Measurements from ENCODE around the gene OR5H14. TPM values are rescaled to one million over a fixed set of nuclear protein-coding genes. Genes with fewer than 3 reads are reported as not detected.

OR5H14 gene
- total and polyA plus RNA-seq, 2 of the 8 experiments (the other 6 are each of a cell fraction or from before 2014, with no cell fraction given) = not detected

DNA sequence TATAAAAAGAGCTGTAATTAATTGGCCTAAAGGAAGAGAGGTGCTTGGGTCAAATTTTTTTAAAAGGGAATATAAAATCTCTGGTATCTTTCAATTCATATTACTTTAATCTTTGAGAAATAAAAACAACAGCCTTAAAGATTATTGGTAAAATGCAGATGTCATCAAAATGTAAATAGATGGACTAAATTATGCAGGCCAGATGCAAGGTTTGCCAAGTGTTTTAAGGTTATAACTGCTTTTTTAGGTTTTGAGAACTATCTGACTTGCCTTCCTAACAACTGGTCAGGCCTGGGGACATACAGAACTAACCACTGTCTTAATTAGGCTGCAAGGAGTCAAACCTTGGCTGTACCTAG, 36.8 kb upstream of the OR5H14 start:
- no peak overlapping the region for H2AK5ac ChIP-seq (ENCODE audit: low read depth, low read length)
- no peak overlapping the region for H4K8ac ChIP-seq (ENCODE audit: extremely low read depth, insufficient read depth, low read length)
- peaks cover 15 to 26% of the 10 kb centered on the region in 2 experiments for H3K9me3 ChIP-seq (ENCODE audit: insufficient read depth in 2 of 2, low read depth in 1 of 2, low read length in 1 of 2)
- H4K20me1 ChIP-seq (replicated peaks in 1 of 2; ENCODE audit: control insufficient read depth in 1 of 2, insufficient read depth in 2 of 2, low read length in 2 of 2) = no peaks in the 10 kb centered on the region
- H3K23ac ChIP-seq (ENCODE audit: insufficient read length) = no peak overlapping the region
- no peak for FAIRE-seq
- H3K27me3 ChIP-seq (replicated peaks in 1 of 4; ENCODE audit: control insufficient read depth in 3 of 4, extremely low read depth in 1 of 4, insufficient read depth in 3 of 4, low read length in 3 of 4) = no peaks in the 10 kb centered on the region
- H2BK120ac ChIP-seq (replicated peaks; ENCODE audit: low read depth, low read length) = no peak overlapping the region
- peaks cover 0 to 3% (median 0%) of the 10 kb centered on the region in 4 experiments; a peak in 1 of 7 replicates for H3K4me1 ChIP-seq (replicated peaks in 1 of 4; ENCODE audit: control insufficient read depth in 3 of 4, insufficient read depth in 4 of 4, low read length in 3 of 4)
- H4K91ac ChIP-seq (replicated peaks; ENCODE audit: insufficient read length, low read length) = no peak overlapping the region
- no peak overlapping the region for H3K56ac ChIP-seq (replicated peaks; ENCODE audit: insufficient read length, low read depth, low read length)
- H3K9ac ChIP-seq (replicated peaks in 1 of 4; ENCODE audit: extremely low read depth in 1 of 4, low read depth in 3 of 4, low read length in 3 of 4) = no peak overlapping the region
- H2BK20ac ChIP-seq (ENCODE audit: low read length) = no peak overlapping the region
- no peak overlapping the region for H3K4me3 ChIP-seq (ENCODE audit: extremely low read depth in 1 of 4, insufficient read depth in 2 of 4, low read depth in 3 of 4, low read length in 4 of 4)
- no peak overlapping the region for H3K4me2 ChIP-seq (ENCODE audit: insufficient read depth in 1 of 2, low read depth in 2 of 2, low read length in 2 of 2)
- H3K23me2 ChIP-seq (ENCODE audit: low read depth, low read length) = no peaks in the 10 kb centered on the region; the same call in 1 of the 2 replicates
- DNase-seq (ENCODE audit: low read depth in 1 of 2, low spot score in 2 of 2) = no peak
- no peak overlapping the region for H2BK15ac ChIP-seq (ENCODE audit: low read length)
- no peak overlapping the region for H3K14ac ChIP-seq (ENCODE audit: insufficient read length)
- no peak overlapping the region for H3K18ac ChIP-seq (ENCODE audit: extremely low read depth, low read length)
- no peaks in the 10 kb centered on the region for H3K36me3 ChIP-seq (ENCODE audit: control insufficient read depth in 2 of 4, insufficient read depth in 4 of 4, low read length in 3 of 4)
- ChIA-PET POLR2A (ENCODE audit: partially characterized antibody) (no interaction called here), CTCF (ENCODE audit: partially characterized antibody) (no interaction called here)
- H2AFZ ChIP-seq (ENCODE audit: low read length) = no peak overlapping the region
- H4K5ac ChIP-seq (ENCODE audit: insufficient read length, low read depth, low read length) = no peak overlapping the region
- no peak overlapping the region for H3K27ac ChIP-seq (ENCODE audit: low read depth, low read length)
- H3K4ac ChIP-seq (replicated peaks; ENCODE audit: insufficient read length, low read depth, low read length) = no peak overlapping the region
- TF ChIP-seq HDAC6 (IDR thresholded peaks at IDR 0.05; ENCODE audit: low read depth, low read length) (no peak), TCF12 (IDR thresholded peaks at IDR 0.05; ENCODE audit: low read depth, low read length) (no peak), POLR2A (IDR thresholded peaks at IDR 0.05; ENCODE audit: control extremely low read depth in 1 of 2, low read depth in 2 of 2, low read length in 2 of 2) (no peak), BCL11A (IDR thresholded peaks at IDR 0.05; ENCODE audit: low read depth in 2 of 2, low read length in 2 of 2) (no peak), POLR2AphosphoS5 (IDR thresholded peaks at IDR 0.05; ENCODE audit: low read depth, low read length) (no peak), YY1 (IDR thresholded peaks at IDR 0.05; ENCODE audit: low read depth, low read length) (no peak), CHD1 (IDR thresholded peaks at IDR 0.05; ENCODE audit: low read depth, low read length) (no peak), SAP30 (IDR thresholded peaks at IDR 0.05; ENCODE audit: insufficient read depth, insufficient replicate concordance, low read length) (no peak), GTF2F1 (IDR thresholded peaks at IDR 0.05; ENCODE audit: borderline replicate concordance, low read depth, low read length) (no peak), RFX5 (IDR thresholded peaks at IDR 0.05; ENCODE audit: borderline replicate concordance, low read depth, low read length) (no peak), EZH2 (IDR thresholded peaks at IDR 0.05; ENCODE audit: low read depth, low read length, severe bottlenecking) (no peak), NRF1 (IDR thresholded peaks at IDR 0.05; ENCODE audit: low read depth, low read length) (no peak), BACH1 (IDR thresholded peaks at IDR 0.05; ENCODE audit: low read length) (no peak), RXRA (IDR thresholded peaks at IDR 0.05; ENCODE audit: insufficient read depth, low read depth, low read length) (no peak), PHF8 (conservative IDR thresholded peaks at IDR 0.05; ENCODE audit: low read depth, low read length) (no peak), SUZ12 (IDR thresholded peaks at IDR 0.05; ENCODE audit: low read length) (no peak), CBX8 (IDR thresholded peaks at IDR 0.05; ENCODE audit: borderline replicate concordance, low read depth, low read length) (no peak)
- no peaks in the 10 kb centered on the region for H3K79me1 ChIP-seq (ENCODE audit: low read depth, low read length)
- H3K79me2 ChIP-seq (ENCODE audit: control insufficient read depth in 1 of 2, insufficient read depth in 2 of 2, low read length in 2 of 2) = no peaks in the 10 kb centered on the region
- H2BK5ac ChIP-seq (ENCODE audit: low read depth, low read length) = no peak overlapping the region
- no peak overlapping the region for H2BK12ac ChIP-seq (ENCODE audit: low read depth, low read length)
